ENCODE data around the gene SPHK2. TPM values are rescaled to one million over a fixed set of nuclear protein-coding genes. Genes with fewer than 3 reads are reported as not detected.

SPHK2 gene
- total RNA-seq, 2 experiments from 2014 or later = 18.2 to 33.3 TPM

- Histone ChIP-seq H3K4me2 (ENCODE audit: low read length) (no peak overlapping the region), H3K36me3 (ENCODE audit: insufficient read depth, low read length) (no peaks in the 10 kb centered on the region), H4K20me1 (ENCODE audit: insufficient read depth, low read length) (no peaks in the 10 kb centered on the region), H3K9me3 (ENCODE audit: low read length) (no peaks in the 10 kb centered on the region), H3K9me2 (ENCODE audit: insufficient read depth, low read length) (no peaks in the 10 kb centered on the region), H2AFZ (ENCODE audit: low read length) (no peak overlapping the region), H3K4me1 (ENCODE audit: insufficient read depth, low read length, poor library complexity, severe bottlenecking) (peaks cover 11% of the 10 kb centered on the region), H3K4me3 (ENCODE audit: low read depth, low read length, poor library complexity, severe bottlenecking) (no peak overlapping the region), H3K79me2 (ENCODE audit: insufficient read depth, low read depth, low read length) (no peaks in the 10 kb centered on the region), H3K27ac (ENCODE audit: low read depth, low read length, poor library complexity, severe bottlenecking) (no peak overlapping the region)
- no TSS peak for BruUV-seq (replicated peaks)
- TF ChIP-seq EZH2phosphoT487 (IDR thresholded peaks at IDR 0.05; ENCODE audit: borderline replicate concordance, low read depth, low read length) = no peak
- TF ChIP-seq, protein P1, sequence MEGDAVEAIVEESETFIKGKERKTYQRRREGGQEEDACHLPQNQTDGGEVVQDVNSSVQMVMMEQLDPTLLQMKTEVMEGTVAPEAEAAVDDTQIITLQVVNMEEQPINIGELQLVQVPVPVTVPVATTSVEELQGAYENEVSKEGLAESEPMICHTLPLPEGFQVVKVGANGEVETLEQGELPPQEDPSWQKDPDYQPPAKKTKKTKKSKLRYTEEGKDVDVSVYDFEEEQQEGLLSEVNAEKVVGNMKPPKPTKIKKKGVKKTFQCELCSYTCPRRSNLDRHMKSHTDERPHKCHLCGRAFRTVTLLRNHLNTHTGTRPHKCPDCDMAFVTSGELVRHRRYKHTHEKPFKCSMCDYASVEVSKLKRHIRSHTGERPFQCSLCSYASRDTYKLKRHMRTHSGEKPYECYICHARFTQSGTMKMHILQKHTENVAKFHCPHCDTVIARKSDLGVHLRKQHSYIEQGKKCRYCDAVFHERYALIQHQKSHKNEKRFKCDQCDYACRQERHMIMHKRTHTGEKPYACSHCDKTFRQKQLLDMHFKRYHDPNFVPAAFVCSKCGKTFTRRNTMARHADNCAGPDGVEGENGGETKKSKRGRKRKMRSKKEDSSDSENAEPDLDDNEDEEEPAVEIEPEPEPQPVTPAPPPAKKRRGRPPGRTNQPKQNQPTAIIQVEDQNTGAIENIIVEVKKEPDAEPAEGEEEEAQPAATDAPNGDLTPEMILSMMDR (conservative IDR thresholded peaks at IDR 0.05; ENCODE audit: low read length) = no peak
- POLR2A ChIA-PET = no interaction called here
- CTCF ChIA-PET (ENCODE audit: unreplicated experiment) = no interaction called here
- intact Hi-C loops (cut with micrococcal nuclease; ENCODE audit: unreplicated experiment) = no loop called here
- DNase-seq (ENCODE audit: low spot score) = no peak
These were observed 40.5 kb downstream of the SPHK2 start for GRCh38 chr19:48659768-48660167.

DNA sequence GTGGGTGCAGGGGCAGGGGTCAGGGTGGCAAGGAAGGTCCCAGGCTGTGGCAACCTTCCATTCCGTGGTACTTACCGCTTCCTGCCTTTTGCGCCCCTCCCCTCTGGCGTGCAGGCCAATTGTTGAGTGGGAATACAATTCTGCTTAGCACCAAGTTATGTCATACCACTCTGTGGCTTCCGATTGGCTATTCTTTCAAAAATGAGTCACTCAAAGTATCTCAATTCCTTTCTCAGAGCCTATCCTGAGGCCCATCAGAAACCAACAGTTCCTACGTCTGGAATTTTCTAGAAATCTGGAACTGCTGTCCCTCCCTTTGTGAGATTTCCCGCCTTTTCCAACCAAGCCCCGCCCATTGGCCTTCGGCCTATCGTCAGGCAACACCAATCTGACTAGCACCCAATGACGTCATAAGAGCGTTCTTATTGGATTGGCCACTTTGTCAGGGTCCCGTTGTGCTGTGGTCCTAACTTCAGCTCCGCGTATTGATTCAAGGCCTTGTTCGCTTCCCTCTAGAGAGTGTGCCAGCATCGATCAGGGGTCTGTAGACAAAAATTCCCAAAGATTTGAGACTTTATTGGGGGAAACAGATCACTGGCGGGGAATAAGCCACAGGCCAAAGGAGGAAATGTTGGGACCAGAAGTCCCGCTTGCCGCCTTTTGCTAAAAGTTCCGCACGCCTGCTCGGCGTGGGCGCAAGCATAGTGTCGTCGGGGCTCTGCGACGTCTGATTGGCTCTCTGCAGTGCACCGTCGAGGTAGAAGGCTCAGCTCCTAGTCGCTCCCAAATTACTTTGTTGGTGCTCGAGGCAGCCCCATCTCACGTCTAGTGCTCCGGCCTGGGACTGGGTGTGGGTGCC is 41.8 kb downstream of the SPHK2 start:
- Histone ChIP-seq H3K79me2 (ENCODE audit: insufficient read depth, low read depth, low read length) (no peaks in the 10 kb centered on the region), H4K20me1 (ENCODE audit: insufficient read depth, low read length) (no peaks in the 10 kb centered on the region), H3K9me2 (ENCODE audit: insufficient read depth, low read length) (no peaks in the 10 kb centered on the region), H3K9me3 (ENCODE audit: low read length) (no peaks in the 10 kb centered on the region), H3K27ac (ENCODE audit: low read depth, low read length, poor library complexity, severe bottlenecking) (peak overlapping the region; percentile 57), H3K4me1 (ENCODE audit: insufficient read depth, low read length, poor library complexity, severe bottlenecking) (peaks cover 11% of the 10 kb centered on the region), H3K4me3 (ENCODE audit: low read depth, low read length, poor library complexity, severe bottlenecking) (peak overlapping the region; percentile 27), H3K36me3 (ENCODE audit: insufficient read depth, low read length) (no peaks in the 10 kb centered on the region), H3K4me2 (ENCODE audit: low read length) (peak overlapping the region; percentile 46), H2AFZ (ENCODE audit: low read length) (peak overlapping the region; percentile 90)
- intact Hi-C loops (cut with micrococcal nuclease; ENCODE audit: unreplicated experiment) = no loop called here
- no TSS peak for BruUV-seq (replicated peaks)
- CTCF ChIA-PET (ENCODE audit: unreplicated experiment) = no interaction called here
- DNase-seq (ENCODE audit: low spot score) = peak; percentile 99
- TF ChIP-seq, protein P1 (conservative IDR thresholded peaks at IDR 0.05; ENCODE audit: low read length) = no peak
- TF ChIP-seq EZH2phosphoT487 (IDR thresholded peaks at IDR 0.05; ENCODE audit: borderline replicate concordance, low read depth, low read length) = no peak
- POLR2A ChIA-PET = no interaction called here

DNA sequence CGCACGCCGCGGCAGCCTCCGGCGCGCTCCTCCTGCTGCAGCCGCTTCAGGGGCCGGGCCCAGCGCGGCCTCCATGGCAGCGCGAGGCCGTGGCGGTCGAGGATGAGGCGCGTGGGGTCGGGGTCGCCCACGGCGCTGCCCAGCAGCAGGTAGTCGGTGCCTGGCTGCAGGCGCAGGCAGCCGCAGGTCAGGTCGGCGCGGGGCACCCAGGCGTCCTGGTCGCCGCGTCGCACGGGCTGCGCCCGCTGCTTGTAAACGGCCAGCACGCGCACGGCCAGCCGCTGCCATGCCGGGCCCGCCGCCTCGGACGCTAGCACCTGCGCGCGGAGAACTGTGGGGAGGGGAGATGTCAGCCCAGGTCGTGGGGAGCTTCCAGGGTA is 42.4 kb downstream of the SPHK2 start:
- ChIA-PET POLR2A (no interaction called here), CTCF (ENCODE audit: unreplicated experiment) (no interaction called here)
- peaks cover 11% of the 10 kb centered on the region for H3K4me1 ChIP-seq (ENCODE audit: insufficient read depth, low read length, poor library complexity, severe bottlenecking)
- H4K20me1 ChIP-seq (ENCODE audit: insufficient read depth, low read length) = no peaks in the 10 kb centered on the region
- DNase-seq (ENCODE audit: low spot score) = no peak
- H3K79me2 ChIP-seq (ENCODE audit: insufficient read depth, low read depth, low read length) = no peaks in the 10 kb centered on the region
- intact Hi-C loops (cut with micrococcal nuclease; ENCODE audit: unreplicated experiment) = no loop called here
- H3K27ac ChIP-seq (ENCODE audit: low read depth, low read length, poor library complexity, severe bottlenecking) = no peak overlapping the region
- no peaks in the 10 kb centered on the region for H3K9me2 ChIP-seq (ENCODE audit: insufficient read depth, low read length)
- H2AFZ ChIP-seq (ENCODE audit: low read length) = peak overlapping the region; percentile 90; the same call in 1 of the 2 replicates
- H3K9me3 ChIP-seq (ENCODE audit: low read length) = no peaks in the 10 kb centered on the region
- TF ChIP-seq EZH2phosphoT487 (IDR thresholded peaks at IDR 0.05; ENCODE audit: borderline replicate concordance, low read depth, low read length) = no peak
- TF ChIP-seq, protein P1 (conservative IDR thresholded peaks at IDR 0.05; ENCODE audit: low read length) = no peak
- H3K4me3 ChIP-seq (ENCODE audit: low read depth, low read length, poor library complexity, severe bottlenecking) = no peak overlapping the region
- no TSS peak for BruUV-seq (replicated peaks)
- H3K4me2 ChIP-seq (ENCODE audit: low read length) = no peak overlapping the region
- H3K36me3 ChIP-seq (ENCODE audit: insufficient read depth, low read length) = no peaks in the 10 kb centered on the region

Data from OCI-LY7 (cell line).